Gastroesophageal sphincter (tissue), 3 donors: Measurements from ENCODE around the gene APPBP2.

Source experiments
- EP300 ChIP-seq: sonication (generic); formaldehyde crosslinking; IDR thresholded peaks from one replicate; pipeline ENCODE4 v1.6.1; 2017; ENCODE audit warnings: antibody characterized with exemption, mild to moderate bottlenecking
- POLR2A ChIP-seq, 2 donors: fragments of 450-650 bp; IDR thresholded peaks; one replicate each; pipeline ENCODE4 v1.6.1; 2017; ENCODE audit warnings: antibody characterized with exemption in 2 of 2, mild to moderate bottlenecking in 2 of 2, moderate library complexity in 1 of 2
- POLR2AphosphoS5 ChIP-seq: sonication (generic); formaldehyde crosslinking; IDR thresholded peaks from one replicate; pipeline ENCODE4 v1.6.1; 2017; ENCODE audit warnings: antibody characterized with exemption
- TF ChIP-seq, protein P1 (sequence below), 4 experiments: fragments of 200-600 bp in 2 of 4; fragments of 450-650 bp in 2 of 4; sonication (generic) in 1 of 4; IDR thresholded peaks; one replicate each; pipeline ENCODE4 v1.5.1; 2017 to 2019; ENCODE audit warnings: antibody characterized with exemption in 4 of 4, mild to moderate bottlenecking in 2 of 4, moderate library complexity in 2 of 4

DNA sequence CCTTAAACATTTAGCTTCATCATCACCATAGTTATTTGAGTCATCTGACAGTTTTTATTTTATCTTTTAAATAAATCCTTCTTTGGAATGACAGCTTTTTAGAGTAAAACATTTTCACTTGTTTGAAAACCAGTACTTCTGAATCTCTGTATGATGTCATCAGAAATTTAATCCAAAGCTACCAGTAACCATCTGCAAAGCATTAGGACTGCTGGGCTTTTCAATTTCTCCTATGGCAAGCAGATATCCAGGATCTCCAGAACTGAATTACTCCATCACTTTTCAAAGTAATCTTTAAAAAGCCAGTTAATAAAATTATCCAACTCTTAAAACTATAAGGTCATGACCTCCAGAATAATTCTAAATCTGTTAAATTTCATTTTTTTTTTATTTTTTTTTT is 52.3 kb downstream of the APPBP2 start:
- TF ChIP-seq POLR2A (IDR thresholded peaks at IDR 0.05) (no peak), EP300 (no peak), POLR2AphosphoS5 (no peak)
- TF ChIP-seq, protein P1, sequence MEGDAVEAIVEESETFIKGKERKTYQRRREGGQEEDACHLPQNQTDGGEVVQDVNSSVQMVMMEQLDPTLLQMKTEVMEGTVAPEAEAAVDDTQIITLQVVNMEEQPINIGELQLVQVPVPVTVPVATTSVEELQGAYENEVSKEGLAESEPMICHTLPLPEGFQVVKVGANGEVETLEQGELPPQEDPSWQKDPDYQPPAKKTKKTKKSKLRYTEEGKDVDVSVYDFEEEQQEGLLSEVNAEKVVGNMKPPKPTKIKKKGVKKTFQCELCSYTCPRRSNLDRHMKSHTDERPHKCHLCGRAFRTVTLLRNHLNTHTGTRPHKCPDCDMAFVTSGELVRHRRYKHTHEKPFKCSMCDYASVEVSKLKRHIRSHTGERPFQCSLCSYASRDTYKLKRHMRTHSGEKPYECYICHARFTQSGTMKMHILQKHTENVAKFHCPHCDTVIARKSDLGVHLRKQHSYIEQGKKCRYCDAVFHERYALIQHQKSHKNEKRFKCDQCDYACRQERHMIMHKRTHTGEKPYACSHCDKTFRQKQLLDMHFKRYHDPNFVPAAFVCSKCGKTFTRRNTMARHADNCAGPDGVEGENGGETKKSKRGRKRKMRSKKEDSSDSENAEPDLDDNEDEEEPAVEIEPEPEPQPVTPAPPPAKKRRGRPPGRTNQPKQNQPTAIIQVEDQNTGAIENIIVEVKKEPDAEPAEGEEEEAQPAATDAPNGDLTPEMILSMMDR (IDR thresholded peaks at IDR 0.05), result no peak
